Endothelial cell of umbilical vein (primary cell): ENCODE measurements around the gene INPP5J. TPM values are rescaled to one million over a fixed set of nuclear protein-coding genes. Genes with fewer than 3 reads are reported as not detected.

Source experiments
- BruUV-seq: library from RNA; stranded (reverse); fragments of 400-500 nt; replicated peaks from 2 replicates; lab custom pipeline; 2021; lab: Mats Ljungman, UMichigan
- CTCF ChIA-PET: fragments of 300-600, 350-600 bp; sonication (Branson Sonifier 250); formaldehyde crosslinking; loops from one replicate; lab custom pipeline; 2021; ENCODE audit warnings: antibody characterized with exemption, inconsistent platforms; lab: Charles Lee
- POLR2A ChIA-PET: fragments of 300-600, 350-600 bp; sonication (Branson Sonifier 250); formaldehyde crosslinking; loops from one replicate; lab custom pipeline; 2021; ENCODE audit warnings: antibody characterized with exemption, inconsistent platforms; lab: Charles Lee
- DNase-seq: peaks from one replicate; pipeline ENCODE4 v3.0.0-alpha.2; 2011; ENCODE audit warnings: low read depth, low spot score
- FAIRE-seq: peaks from 2 replicates; lab custom pipeline; 2011; peaks lifted over from hg19 to GRCh38; lab: Jason Lieb, UNC
- H2AFZ ChIP-seq: 2 replicates; pipeline ENCODE4 v1.6.0; 2012; ENCODE audit warnings: low read depth, low read length, control low read depth, inconsistent platforms
- H3K27ac ChIP-seq: 2 replicates; pipeline ENCODE4 v1.5.1; 2011; ENCODE audit warnings: low read depth, mild to moderate bottlenecking, control low read depth, low read length, moderate library complexity; ENCODE audit not compliant: insufficient read depth
- H3K27me3 ChIP-seq, 2 experiments: 2 replicates each; pipeline versions ENCODE4 v1.6.0 to v1.6.1; 2011; ENCODE audit warnings: low read length in 2 of 2, mixed read lengths in 1 of 2; ENCODE audit not compliant: control insufficient read depth in 2 of 2, insufficient read depth in 2 of 2
- H3K36me3 ChIP-seq, 2 experiments: 2 replicates in 1 of 2; 3 replicates in 1 of 2; pipeline ENCODE4 v1.5.1; 2011; ENCODE audit warnings: low read length in 2 of 2, mild to moderate bottlenecking in 1 of 2, moderate library complexity in 1 of 2; ENCODE audit not compliant: control insufficient read depth in 2 of 2, insufficient read depth in 2 of 2; ENCODE audit errors: extremely low read depth in 1 of 2
- H3K4me1 ChIP-seq: 3 replicates; pipeline ENCODE4 v1.5.1; 2011; ENCODE audit warnings: mild to moderate bottlenecking, low read length; ENCODE audit not compliant: control insufficient read depth, insufficient read depth; ENCODE audit errors: extremely low read depth
- H3K4me2 ChIP-seq: 2 replicates; pipeline ENCODE4 v1.6.1; 2011; ENCODE audit warnings: low read length, control low read depth, mixed read lengths; ENCODE audit not compliant: insufficient read depth
- H3K4me3 ChIP-seq, 3 experiments: fragments of 200-600 bp in 1 of 3; sonication (generic), shearing (Covaris generic) in 1 of 3; replicated peaks in 1 of 3; 2 replicates each; pipeline ENCODE4 v1.5.1; 2011 to 2016; ENCODE audit warnings: control low read depth in 3 of 3, low read length in 3 of 3, mild to moderate bottlenecking in 2 of 3, inconsistent platforms in 1 of 3, low read depth in 1 of 3, moderate library complexity in 1 of 3; ENCODE audit not compliant: insufficient read depth in 1 of 3
- H3K79me2 ChIP-seq: 2 replicates; pipeline ENCODE4 v1.6.0; 2012; ENCODE audit warnings: low read length, inconsistent platforms; ENCODE audit not compliant: control insufficient read depth, insufficient read depth
- H3K9ac ChIP-seq: replicated peaks from 2 replicates; pipeline ENCODE3; 2011; ENCODE audit warnings: low read length, control low read depth; ENCODE audit not compliant: insufficient read depth; ENCODE audit errors: extremely low read depth
- H3K9me1 ChIP-seq: replicated peaks from 3 replicates; pipeline ENCODE4 v1.6.0; 2011; ENCODE audit warnings: mild to moderate bottlenecking, low read length; ENCODE audit not compliant: control insufficient read depth, insufficient read depth; ENCODE audit errors: extremely low read depth
- H3K9me3 ChIP-seq: replicated peaks from 2 replicates; pipeline ENCODE4 v1.5.1; 2012; ENCODE audit warnings: low read length, inconsistent platforms; ENCODE audit not compliant: control insufficient read depth, insufficient read depth
- H4K20me1 ChIP-seq: replicated peaks from 2 replicates; pipeline ENCODE3; 2011; ENCODE audit warnings: mild to moderate bottlenecking, low read length; ENCODE audit not compliant: control insufficient read depth, insufficient read depth; ENCODE audit errors: extremely low read depth
- EZH2 ChIP-seq: IDR thresholded peaks from 2 replicates; pipeline ENCODE4 v1.6.1; 2012; ENCODE audit warnings: borderline replicate concordance, low read depth, mild to moderate bottlenecking, moderate library complexity, low read length, inconsistent platforms; ENCODE audit not compliant: severe bottlenecking
- FOS ChIP-seq: IDR thresholded peaks from 2 replicates; pipeline ENCODE4 v1.6.1; 2011; ENCODE audit warnings: mild to moderate bottlenecking, low read length, moderate library complexity, borderline replicate concordance; ENCODE audit not compliant: insufficient read depth
- GATA2 ChIP-seq: IDR thresholded peaks from 2 replicates; pipeline ENCODE4 v1.7.0; 2011; ENCODE audit warnings: low read depth, mild to moderate bottlenecking, moderate library complexity, mixed read lengths, low read length; ENCODE audit not compliant: insufficient read length, insufficient read depth
- JUN ChIP-seq: IDR thresholded peaks from 2 replicates; pipeline ENCODE4 v1.6.1; 2011; ENCODE audit warnings: borderline replicate concordance, low read depth; ENCODE audit not compliant: insufficient read length, insufficient read depth
- MYC ChIP-seq: IDR thresholded peaks from one replicate; pipeline ENCODE4 v1.6.1; 2011; ENCODE audit warnings: mild to moderate bottlenecking, low read depth, low read length
- POLR2A ChIP-seq: IDR thresholded peaks from 2 replicates; pipeline ENCODE4 v1.6.1; 2012; ENCODE audit warnings: low read depth, mild to moderate bottlenecking, control low read depth, low read length
- POLR2AphosphoS5 ChIP-seq: IDR thresholded peaks from 2 replicates; pipeline ENCODE4 v1.6.1; 2012; ENCODE audit warnings: low read depth, mild to moderate bottlenecking, control low read depth, low read length, moderate library complexity; ENCODE audit not compliant: insufficient read depth
- dilution Hi-C: fragments of 300-500 bp; cut with MboI; formaldehyde crosslinking; loops from one replicate; pipeline ENCODE4 v1.15.0; 2019; ENCODE audit warnings: low sequenced_read_pairs; ENCODE audit not compliant: extremely low pct_ligation_motif_present
- intact Hi-C: fragments of 100-400 bp; cut with micrococcal nuclease; formaldehyde crosslinking; loops from one replicate; pipeline ENCODE4 v1.10.0; 2022
- polyA plus RNA-seq, 4 experiments: library from polyadenylated mRNA; depleted of rRNA in 3 of 4; stranded (reverse) in 3 of 4; unstranded in 1 of 4; fragments of >200 nt; gene quantifications; 2 replicates each; pipeline versions ENCODE4 v1.2.1 to v1.2.3, GENCODE V29; 2011 to 2012; ENCODE audit warnings: missing spikeins in 1 of 4
- total RNA-seq: library from RNA; stranded (reverse); gene quantifications from 2 replicates; pipeline ENCODE4 v1.2.3, GENCODE V29; 2021
- TF ChIP-seq, protein P1 (sequence below): IDR thresholded peaks from 2 replicates; pipeline ENCODE4 v1.6.1; 2011; ENCODE audit not compliant: insufficient read depth, insufficient read length
- TF ChIP-seq, protein P2 (sequence below), 2 donors: IDR thresholded peaks; 1 replicate in 1 of 2; 2 replicates in 1 of 2; pipeline ENCODE4 v1.5.1; 2011; ENCODE audit warnings: low read length in 2 of 2, mild to moderate bottlenecking in 2 of 2, moderate library complexity in 2 of 2, control low read depth in 1 of 2, inconsistent platforms in 1 of 2, low read depth in 1 of 2; ENCODE audit not compliant: insufficient read depth in 1 of 2; ENCODE audit errors: extremely low read depth in 1 of 2

The INPP5J gene
- total and polyA plus RNA-seq, 2 donors (not counting 3 experiments of a cell fraction or from before 2014, with no cell fraction given), result 0.43 to 0.49 TPM

- H3K9me3 ChIP-seq, result no peaks in the 10 kb centered on the region
- BruUV-seq, result TSS peak; percentile 29
- dilution Hi-C loops (no loop called here), intact Hi-C loops (no loop called here)
- H3K9me1 ChIP-seq, result no peaks in the 10 kb centered on the region
- H3K27ac ChIP-seq, result no peak overlapping the region
- TF ChIP-seq EZH2 (no peak), POLR2AphosphoS5 (no peak), FOS (no peak), GATA2 (no peak), POLR2A (no peak), MYC (no peak), JUN (no peak)
- TF ChIP-seq, protein P1, sequence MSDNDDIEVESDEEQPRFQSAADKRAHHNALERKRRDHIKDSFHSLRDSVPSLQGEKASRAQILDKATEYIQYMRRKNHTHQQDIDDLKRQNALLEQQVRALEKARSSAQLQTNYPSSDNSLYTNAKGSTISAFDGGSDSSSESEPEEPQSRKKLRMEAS, result no peak
- TF ChIP-seq, protein P2, sequence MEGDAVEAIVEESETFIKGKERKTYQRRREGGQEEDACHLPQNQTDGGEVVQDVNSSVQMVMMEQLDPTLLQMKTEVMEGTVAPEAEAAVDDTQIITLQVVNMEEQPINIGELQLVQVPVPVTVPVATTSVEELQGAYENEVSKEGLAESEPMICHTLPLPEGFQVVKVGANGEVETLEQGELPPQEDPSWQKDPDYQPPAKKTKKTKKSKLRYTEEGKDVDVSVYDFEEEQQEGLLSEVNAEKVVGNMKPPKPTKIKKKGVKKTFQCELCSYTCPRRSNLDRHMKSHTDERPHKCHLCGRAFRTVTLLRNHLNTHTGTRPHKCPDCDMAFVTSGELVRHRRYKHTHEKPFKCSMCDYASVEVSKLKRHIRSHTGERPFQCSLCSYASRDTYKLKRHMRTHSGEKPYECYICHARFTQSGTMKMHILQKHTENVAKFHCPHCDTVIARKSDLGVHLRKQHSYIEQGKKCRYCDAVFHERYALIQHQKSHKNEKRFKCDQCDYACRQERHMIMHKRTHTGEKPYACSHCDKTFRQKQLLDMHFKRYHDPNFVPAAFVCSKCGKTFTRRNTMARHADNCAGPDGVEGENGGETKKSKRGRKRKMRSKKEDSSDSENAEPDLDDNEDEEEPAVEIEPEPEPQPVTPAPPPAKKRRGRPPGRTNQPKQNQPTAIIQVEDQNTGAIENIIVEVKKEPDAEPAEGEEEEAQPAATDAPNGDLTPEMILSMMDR (IDR thresholded peaks at IDR 0.05; ENCODE audit: extremely low read depth in 1 of 2, insufficient read depth in 1 of 2, low read depth in 1 of 2, low read length in 2 of 2), result no peak
- H3K4me1 ChIP-seq, result no peaks in the 10 kb centered on the region
- H3K36me3 ChIP-seq, result peaks cover 25 to 82% of the 10 kb centered on the region in 2 experiments
- no peak overlapping the region for H3K4me2 ChIP-seq
- peaks cover 32% of the 10 kb centered on the region for H3K79me2 ChIP-seq
- CTCF ChIA-PET, result interaction anchor here (1.1 to 3.2 kb wide), 5 partner anchors 9 to 144 kb away, joined by 4 to 11 read pairs (median 4); no protein-coding TSS in a partner anchor
- H3K4me3 ChIP-seq, result no peak overlapping the region
- FAIRE-seq (no peak), DNase-seq (no peak)
- H3K27me3 ChIP-seq, result no peaks in the 10 kb centered on the region
- H4K20me1 ChIP-seq, result no peaks in the 10 kb centered on the region
- H2AFZ ChIP-seq, result no peak overlapping the region
- no peak overlapping the region for H3K9ac ChIP-seq
- POLR2A ChIA-PET, result no interaction called here
Observed at GRCh38 chr22:31091106-31091975, 31.4 kb upstream of the INPP5J start.
